ENCODE measurements around the gene ENTHD1.
"Not testable (repeated sequence)": the region's sequence is repeated elsewhere in the genome, so short reads cannot be mapped to it uniquely, and the experiment has no call there.

ENTHD1 gene

DNA sequence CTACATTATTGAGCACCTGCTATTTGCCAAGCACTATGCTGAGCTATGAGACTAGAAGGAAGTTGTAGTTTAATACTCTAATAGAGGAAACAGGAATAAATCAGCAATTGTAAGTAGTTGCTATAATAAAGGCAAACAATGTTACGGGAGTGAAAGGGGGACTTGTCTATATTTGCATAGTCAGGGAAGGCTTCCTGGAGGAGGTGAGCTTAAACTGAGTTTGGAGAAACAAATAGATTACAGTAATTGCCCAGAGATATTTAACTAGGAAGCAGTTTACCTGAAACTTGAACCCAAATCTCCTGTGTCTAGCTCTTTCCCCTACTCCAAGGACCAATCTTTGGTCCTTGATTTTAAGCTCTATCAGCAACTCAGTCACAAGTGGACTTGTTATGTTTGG is 2.1 kb upstream of the ENTHD1 start:
- TF ChIP-seq POLR2A (IDR thresholded peaks at IDR 0.05; ENCODE audit: low read depth, low read length) (no peak), TAF1 (IDR thresholded peaks at IDR 0.05; ENCODE audit: borderline replicate concordance, low read depth, low read length) (no peak), POLR2AphosphoS5 (IDR thresholded peaks at IDR 0.05; ENCODE audit: low read depth, low read length) (no peak)
- FAIRE-seq (no peak), DNase-seq (ENCODE audit: insufficient read length) (no peak)

DNA sequence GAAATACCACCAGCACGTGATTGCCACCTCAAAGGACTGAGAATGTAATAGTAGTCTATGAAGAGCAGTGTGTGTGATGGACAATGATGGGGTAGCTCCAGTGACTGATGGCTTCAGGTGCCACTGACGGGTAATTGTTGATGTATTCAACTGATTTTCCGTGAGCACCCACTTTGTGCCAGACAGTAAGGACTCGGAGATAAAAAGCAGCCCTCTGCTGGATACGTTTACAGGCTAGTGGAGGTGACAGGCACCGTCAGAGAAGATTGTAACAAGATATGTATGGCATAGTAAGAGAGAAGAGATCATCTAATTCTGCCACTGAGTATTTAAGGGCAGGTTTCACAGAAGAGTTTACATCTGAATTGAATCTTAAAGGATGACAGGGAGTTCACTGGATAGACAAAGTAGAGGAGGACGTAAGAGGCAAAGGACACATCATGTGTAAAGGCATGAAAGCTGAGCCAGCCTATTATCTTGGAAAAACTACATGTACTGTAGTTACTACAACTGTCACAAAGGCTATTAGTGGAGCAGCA is 1.1 kb upstream of the ENTHD1 start:
- FAIRE-seq (no peak), DNase-seq (ENCODE audit: insufficient read length) (no peak)
- no peak for TF ChIP-seq TAF1 (IDR thresholded peaks at IDR 0.05; ENCODE audit: borderline replicate concordance, low read depth, low read length)
- no peak for TF ChIP-seq POLR2A (IDR thresholded peaks at IDR 0.05; ENCODE audit: low read depth, low read length)
- TF ChIP-seq POLR2AphosphoS5 (IDR thresholded peaks at IDR 0.05; ENCODE audit: low read depth, low read length) = no peak

DNA sequence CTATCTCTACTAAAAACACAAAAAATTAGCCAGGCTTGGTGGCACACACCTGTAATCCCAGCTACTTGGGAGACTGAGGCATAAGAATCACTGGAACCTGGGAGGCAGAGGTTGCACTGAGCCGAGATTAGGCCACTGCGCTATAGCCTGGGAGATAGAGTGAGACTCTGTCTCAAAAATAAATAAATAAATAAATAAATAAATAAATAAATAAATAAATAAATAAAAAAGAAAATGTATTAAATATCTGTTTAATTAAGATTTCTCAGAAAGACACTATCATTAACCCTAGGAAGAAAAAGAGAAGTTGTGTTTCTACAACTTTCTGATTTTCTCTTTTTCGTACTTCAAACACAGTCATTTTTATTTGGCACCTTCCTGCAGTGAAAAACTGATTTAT is 3.6 kb downstream of the ENTHD1 start:
- DNase-seq (ENCODE audit: insufficient read length); FAIRE-seq: not testable (repeated sequence)

DNA sequence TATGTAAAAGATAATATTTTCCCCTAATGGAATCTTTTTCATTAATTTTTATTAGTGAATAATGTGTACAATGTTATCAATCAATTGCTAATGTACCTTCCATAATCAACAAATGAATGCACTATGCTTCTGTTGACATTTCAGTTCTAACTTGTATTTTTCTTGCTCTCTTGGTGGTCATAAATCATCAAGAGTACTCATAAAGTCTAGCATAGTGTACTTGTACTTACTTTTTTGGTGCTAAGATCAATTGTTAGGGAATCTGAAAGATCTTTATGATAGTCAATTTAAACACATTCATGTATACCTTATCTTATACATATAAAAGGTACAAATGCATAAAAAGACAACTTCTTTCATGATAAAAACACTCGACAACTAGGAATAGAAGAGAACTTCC is 10.5 kb downstream of the ENTHD1 start:
- TF ChIP-seq POLR2AphosphoS5 (IDR thresholded peaks at IDR 0.05; ENCODE audit: low read depth, low read length) = no peak
- TF ChIP-seq TAF1 (IDR thresholded peaks at IDR 0.05; ENCODE audit: borderline replicate concordance, low read depth, low read length) = no peak
- TF ChIP-seq POLR2A (IDR thresholded peaks at IDR 0.05; ENCODE audit: low read depth, low read length) = no peak
- DNase-seq (ENCODE audit: insufficient read length) (no peak), FAIRE-seq (no peak)

DNA sequence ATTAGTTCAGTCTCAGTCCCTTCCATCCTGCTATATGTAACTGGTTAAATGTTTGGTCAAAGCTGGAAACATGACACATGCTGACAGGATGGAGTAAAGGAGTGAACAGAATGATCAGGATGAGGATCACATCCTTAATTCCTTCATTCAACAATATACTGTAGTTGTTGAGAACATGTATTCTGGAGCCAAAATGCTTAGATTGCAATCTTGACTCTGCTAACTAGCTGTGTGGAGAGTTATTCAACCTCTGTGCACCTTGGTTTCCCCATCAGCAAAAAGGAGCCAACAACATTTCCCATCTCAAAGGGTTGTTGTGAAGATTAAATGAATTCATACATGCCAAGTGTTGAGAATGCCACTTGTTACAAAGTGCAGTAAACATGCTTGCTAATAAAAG is 12.8 kb downstream of the ENTHD1 start:
- no peak for TF ChIP-seq POLR2AphosphoS5 (IDR thresholded peaks at IDR 0.05; ENCODE audit: low read depth, low read length)
- no peak for FAIRE-seq
- DNase-seq (ENCODE audit: insufficient read length) = no peak

DNA sequence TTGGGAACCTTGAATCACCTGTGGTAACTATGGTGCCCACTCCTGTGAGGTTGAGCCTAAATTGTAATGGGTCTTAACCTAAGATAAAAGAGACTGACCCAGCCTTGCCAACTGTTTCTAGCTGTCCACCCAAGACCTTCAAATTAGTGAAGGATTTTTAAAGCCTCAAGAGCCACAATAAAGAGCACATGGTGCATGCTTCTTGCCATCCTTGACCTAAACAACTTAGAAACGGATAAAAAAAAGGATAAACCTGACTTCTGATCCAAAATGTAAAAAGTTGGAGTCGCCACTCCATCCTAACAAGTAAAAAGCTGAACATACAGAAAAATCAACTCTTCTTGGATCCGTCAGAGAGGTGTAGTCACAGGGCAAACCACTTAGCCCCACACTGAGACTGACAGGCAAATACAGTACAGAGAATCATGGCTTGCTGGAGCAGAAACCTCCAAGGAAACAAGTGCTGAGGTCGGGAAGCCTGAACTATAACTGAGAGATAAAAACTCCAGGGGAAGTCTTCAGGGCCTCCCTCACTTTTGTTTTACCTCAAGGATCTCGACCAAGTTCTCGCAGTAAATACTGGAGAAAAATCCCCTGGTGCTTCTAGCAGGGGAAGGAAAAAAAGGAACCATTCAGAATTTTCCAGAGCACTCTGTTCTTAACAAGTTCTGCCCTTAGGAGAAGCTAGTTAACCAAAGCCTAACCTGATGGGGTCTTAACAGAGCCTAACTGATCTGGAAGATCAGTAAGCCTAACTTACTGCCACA is 16.3 kb downstream of the ENTHD1 start:
- DNase-seq (ENCODE audit: insufficient read length) (no peak), FAIRE-seq (no peak)
- TF ChIP-seq POLR2A (IDR thresholded peaks at IDR 0.05; ENCODE audit: low read depth, low read length) (no peak), TAF1 (IDR thresholded peaks at IDR 0.05; ENCODE audit: borderline replicate concordance, low read depth, low read length) (no peak)

DNA sequence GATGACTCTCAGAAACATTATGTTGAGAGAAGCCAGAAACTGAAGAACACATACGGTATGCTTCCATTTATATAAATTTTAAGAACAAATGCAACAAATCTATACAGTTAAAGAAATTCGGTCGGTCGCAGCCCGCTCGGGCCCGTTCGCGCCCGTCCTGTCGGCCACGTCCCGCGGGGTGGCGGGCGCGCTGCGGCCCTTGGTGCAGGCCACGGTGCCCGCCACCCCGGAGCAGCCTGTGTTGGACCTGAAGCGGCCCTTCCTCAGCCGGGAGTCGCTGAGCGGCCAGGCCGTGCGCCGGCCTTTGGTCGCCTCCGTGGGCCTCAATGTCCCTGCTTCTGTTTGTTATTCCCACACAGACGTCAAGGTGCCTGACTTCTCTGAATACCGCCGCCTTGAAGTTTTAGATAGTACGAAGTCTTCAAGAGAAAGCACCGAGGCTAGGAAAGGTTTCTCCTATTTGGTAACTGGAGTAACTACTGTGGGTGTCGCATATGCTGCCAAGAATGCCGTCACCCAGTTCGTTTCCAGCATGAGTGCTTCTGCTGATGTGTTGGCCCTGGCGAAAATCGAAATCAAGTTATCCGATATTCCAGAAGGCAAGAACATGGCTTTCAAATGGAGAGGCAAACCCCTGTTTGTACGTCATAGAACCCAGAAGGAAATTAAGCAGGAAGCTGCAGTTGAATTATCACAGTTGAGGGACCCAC is 18.2 kb downstream of the ENTHD1 start:
- not testable (repeated sequence) for DNase-seq (ENCODE audit: insufficient read length); FAIRE-seq

DNA sequence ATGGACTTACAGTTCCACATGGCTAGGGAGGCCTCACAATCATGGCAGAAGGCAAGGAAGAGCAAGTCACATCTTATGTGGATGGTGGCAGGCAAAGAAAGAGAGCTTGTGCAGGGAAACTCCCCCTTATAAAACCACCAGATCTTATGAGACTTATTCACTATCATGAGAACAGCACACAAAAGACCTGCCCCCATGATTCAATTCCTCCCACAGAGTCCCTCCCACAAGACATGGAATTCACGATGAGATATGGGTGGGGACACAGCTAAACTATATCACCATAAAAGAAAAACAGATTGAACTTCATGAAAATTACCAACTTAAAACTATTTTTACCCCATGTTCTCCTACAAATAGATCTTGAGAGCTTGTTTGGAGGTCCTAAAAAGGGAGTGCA is 19.6 kb downstream of the ENTHD1 start:
- FAIRE-seq = no peak
- TF ChIP-seq POLR2AphosphoS5 (IDR thresholded peaks at IDR 0.05; ENCODE audit: low read depth, low read length) (no peak), POLR2A (IDR thresholded peaks at IDR 0.05; ENCODE audit: low read depth, low read length) (no peak), TAF1 (IDR thresholded peaks at IDR 0.05; ENCODE audit: borderline replicate concordance, low read depth, low read length) (no peak)
- no peak for DNase-seq (ENCODE audit: insufficient read length)

DNA sequence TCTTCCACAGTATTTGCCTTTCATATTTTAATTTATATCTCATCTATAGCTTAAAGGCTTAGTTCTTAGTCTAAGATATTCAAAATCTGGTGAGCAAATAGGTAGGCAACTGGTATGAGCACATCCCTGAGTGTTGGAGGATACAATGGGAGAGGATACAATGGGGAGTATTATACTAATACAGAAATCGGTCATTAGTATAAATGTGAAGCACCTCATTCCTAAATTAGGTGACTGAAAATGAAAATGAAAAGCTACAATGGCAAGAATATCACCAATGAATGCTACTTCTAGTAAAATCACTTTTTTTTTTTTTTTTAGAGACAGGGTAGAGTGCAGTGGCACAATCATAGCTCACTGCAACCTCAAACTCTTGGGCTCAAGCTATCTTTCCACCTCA is 21.0 kb downstream of the ENTHD1 start:
- FAIRE-seq = no peak
- TF ChIP-seq POLR2A (IDR thresholded peaks at IDR 0.05; ENCODE audit: low read depth, low read length) (no peak), POLR2AphosphoS5 (IDR thresholded peaks at IDR 0.05; ENCODE audit: low read depth, low read length) (no peak), TAF1 (IDR thresholded peaks at IDR 0.05; ENCODE audit: borderline replicate concordance, low read depth, low read length) (no peak)
- no peak for DNase-seq (ENCODE audit: insufficient read length)

DNA sequence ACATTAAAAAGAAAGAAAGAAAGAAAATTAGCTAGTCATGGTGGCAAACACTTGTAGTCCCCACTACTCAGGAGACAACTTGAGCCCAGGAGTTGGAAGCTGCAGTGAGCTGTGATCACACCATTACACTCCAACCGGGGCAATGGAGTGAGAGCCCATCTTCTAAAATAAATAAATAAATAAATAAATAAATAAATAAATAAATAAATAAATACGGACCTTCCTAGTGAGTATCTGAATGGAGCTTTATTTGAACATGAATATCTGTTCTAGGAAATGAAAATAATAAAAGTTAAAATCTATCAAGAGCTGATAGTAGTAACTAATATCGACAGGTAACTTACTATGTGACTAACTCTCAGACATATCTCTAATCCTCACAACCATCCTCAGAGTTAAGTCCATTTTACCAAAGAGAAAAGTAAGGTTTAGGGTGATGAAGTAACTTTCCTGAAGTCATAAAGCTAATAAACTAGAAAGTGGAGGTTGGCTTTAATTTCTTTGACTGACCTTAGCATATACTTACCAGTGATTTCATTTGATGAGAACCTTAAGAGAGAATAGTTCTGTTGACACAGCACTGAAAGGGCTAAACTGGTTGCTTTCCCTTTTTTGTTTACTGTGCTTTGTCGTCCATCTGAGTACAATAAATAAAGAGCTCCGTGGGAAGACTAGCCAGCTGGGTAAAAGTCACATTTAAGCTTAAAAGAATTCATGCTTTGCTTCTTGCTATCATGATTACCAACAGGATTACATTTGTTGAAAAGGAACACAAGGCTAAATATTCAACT is 22.4 kb downstream of the ENTHD1 start:
- TF ChIP-seq POLR2A (IDR thresholded peaks at IDR 0.05; ENCODE audit: low read depth, low read length) (no peak), POLR2AphosphoS5 (IDR thresholded peaks at IDR 0.05; ENCODE audit: low read depth, low read length) (no peak), TAF1 (IDR thresholded peaks at IDR 0.05; ENCODE audit: borderline replicate concordance, low read depth, low read length) (no peak)
- FAIRE-seq (no peak), DNase-seq (ENCODE audit: insufficient read length) (no peak)

DNA sequence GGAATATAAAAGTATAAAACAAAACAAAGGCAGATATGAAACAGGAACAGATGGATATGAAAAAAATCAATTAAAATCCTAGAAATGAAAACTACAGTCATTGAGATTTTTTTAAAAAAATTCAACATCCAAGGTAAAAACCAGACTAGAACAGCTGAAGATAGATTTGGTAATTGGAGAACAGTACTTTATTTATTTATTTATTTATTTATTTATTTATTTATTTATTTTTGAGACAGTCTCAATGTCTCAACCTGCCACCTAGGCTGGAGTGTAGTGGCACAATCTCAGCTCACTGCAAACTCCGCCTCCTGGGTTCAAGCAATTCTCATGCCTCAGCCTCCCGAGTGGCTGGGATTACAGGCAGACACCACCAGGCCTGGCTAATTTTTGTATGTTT is 23.8 kb downstream of the ENTHD1 start:
- FAIRE-seq; DNase-seq (ENCODE audit: insufficient read length): not testable (repeated sequence)

DNA sequence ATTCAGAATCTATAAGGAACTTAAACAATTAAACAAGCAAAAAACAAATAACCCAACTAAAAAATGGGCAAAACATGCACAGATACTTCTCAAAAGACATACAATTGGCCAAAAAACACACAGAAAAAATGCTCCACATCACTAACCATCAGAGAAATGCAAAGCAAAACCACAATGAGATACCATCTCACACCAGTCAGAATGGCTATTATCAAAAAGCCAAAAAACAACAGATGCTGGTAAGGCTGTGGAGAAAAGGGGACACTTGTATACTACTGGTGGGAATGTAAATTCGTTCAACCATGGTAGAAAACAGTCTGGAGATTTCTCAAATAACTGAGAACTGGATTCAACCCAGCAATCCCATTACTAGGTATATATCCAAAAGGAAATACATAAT is 24.8 kb downstream of the ENTHD1 start:
- TF ChIP-seq TAF1 (IDR thresholded peaks at IDR 0.05; ENCODE audit: borderline replicate concordance, low read depth, low read length) (no peak), POLR2AphosphoS5 (IDR thresholded peaks at IDR 0.05; ENCODE audit: low read depth, low read length) (no peak), POLR2A (IDR thresholded peaks at IDR 0.05; ENCODE audit: low read depth, low read length) (no peak)
- DNase-seq (ENCODE audit: insufficient read length) (no peak), FAIRE-seq (no peak)
